Nephron (organoid): ENCODE measurements around the gene SERINC5.

Source experiments
- H3K27ac Mint-ChIP-seq, 3 experiments: 2 replicates each; pipeline ENCODE4 v1.8.0; 2020; ENCODE audit warnings: mixed read lengths in 3 of 3, mild to moderate bottlenecking in 2 of 3, moderate library complexity in 1 of 3
- H3K27me3 Mint-ChIP-seq: 2 replicates; pipeline ENCODE4 v1.8.0; 2021; ENCODE audit warnings: low read depth, mild to moderate bottlenecking, moderate library complexity, mixed read lengths
- H3K36me3 Mint-ChIP-seq: 2 replicates; pipeline ENCODE4 v1.8.0; 2020; ENCODE audit warnings: low read depth, mixed read lengths
- H3K4me1 Mint-ChIP-seq: 2 replicates; pipeline ENCODE4 v1.8.0; 2020; ENCODE audit warnings: mixed read lengths
- H3K4me3 Mint-ChIP-seq, 3 experiments: 2 replicates each; pipeline ENCODE4 v1.8.0; 2020; ENCODE audit warnings: mild to moderate bottlenecking in 3 of 3, mixed read lengths in 3 of 3, moderate library complexity in 2 of 3
- H3K9me3 Mint-ChIP-seq: 2 replicates; pipeline ENCODE4 v1.8.0; 2020; ENCODE audit warnings: mixed read lengths
- CTCF ChIP-seq, 3 experiments: fragments of 200-600 bp; sonication (generic); IDR thresholded peaks; one replicate each; pipeline ENCODE4 v1.5.0; 2021; ENCODE audit warnings: antibody characterized with exemption in 3 of 3; ENCODE audit not compliant: unreplicated experiment in 3 of 3

SERINC5 gene

GRCh38 chr5:80134876-80135275 lies 121.0 kb downstream of the SERINC5 start:
- TF ChIP-seq CTCF (IDR thresholded peaks at IDR 0.05; ENCODE audit: unreplicated experiment in 3 of 3) = no peak
- H3K4me1 Mint-ChIP-seq = peaks cover 12% of the 10 kb centered on the region
- H3K4me3 Mint-ChIP-seq = no peak overlapping the region
- peaks cover 30% of the 10 kb centered on the region for H3K36me3 Mint-ChIP-seq
- peaks cover 9% of the 10 kb centered on the region for H3K9me3 Mint-ChIP-seq
- peak overlapping the region in 1 of 3 experiments; percentile 1 for H3K27ac Mint-ChIP-seq
- peaks cover 6% of the 10 kb centered on the region for H3K27me3 Mint-ChIP-seq

- peaks cover 20% of the 10 kb centered on the region for H3K36me3 Mint-ChIP-seq
- H3K27ac Mint-ChIP-seq = peak overlapping the region; percentile 87 to 94 (median 90)
- H3K27me3 Mint-ChIP-seq = peaks cover 3% of the 10 kb centered on the region
- peaks cover 17% of the 10 kb centered on the region for H3K9me3 Mint-ChIP-seq
- peaks cover 28% of the 10 kb centered on the region for H3K4me1 Mint-ChIP-seq
- H3K4me3 Mint-ChIP-seq = no peak overlapping the region
- no peak for TF ChIP-seq CTCF (IDR thresholded peaks at IDR 0.05; ENCODE audit: unreplicated experiment in 3 of 3)
Observed at GRCh38 chr5:80129146-80129545, 126.7 kb downstream of the SERINC5 start.

GRCh38 chr5:80128141-80128540 lies 127.7 kb downstream of the SERINC5 start:
- TF ChIP-seq CTCF (IDR thresholded peaks at IDR 0.05; ENCODE audit: unreplicated experiment in 3 of 3) = no peak
- peak overlapping the region in 2 of 3 experiments; percentile 4 for H3K4me3 Mint-ChIP-seq
- H3K27me3 Mint-ChIP-seq = peaks cover 3% of the 10 kb centered on the region
- H3K36me3 Mint-ChIP-seq = peaks cover 16% of the 10 kb centered on the region
- peaks cover 28% of the 10 kb centered on the region for H3K4me1 Mint-ChIP-seq
- H3K27ac Mint-ChIP-seq = peak overlapping the region; percentile 87 to 94 (median 90)
- H3K9me3 Mint-ChIP-seq = peaks cover 17% of the 10 kb centered on the region

- Mint-ChIP-seq H3K36me3 (peaks cover 14% of the 10 kb centered on the region), H3K9me3 (peaks cover 16% of the 10 kb centered on the region), H3K27ac (no peak overlapping the region), H3K4me3 (no peak overlapping the region), H3K4me1 (peaks cover 28% of the 10 kb centered on the region), H3K27me3 (peaks cover 5% of the 10 kb centered on the region)
- no peak for TF ChIP-seq CTCF (IDR thresholded peaks at IDR 0.05; ENCODE audit: unreplicated experiment in 3 of 3)
Observed at GRCh38 chr5:80127116-80127552, 128.7 kb downstream of the SERINC5 start.

- Mint-ChIP-seq H3K4me3 (no peak overlapping the region), H3K27me3 (peaks cover 3% of the 10 kb centered on the region), H3K36me3 (peaks cover 14% of the 10 kb centered on the region), H3K4me1 (peaks cover 28% of the 10 kb centered on the region), H3K9me3 (peaks cover 12% of the 10 kb centered on the region), H3K27ac (peak overlapping the region; percentile 19 to 58 (median 57))
- TF ChIP-seq CTCF (IDR thresholded peaks at IDR 0.05; ENCODE audit: unreplicated experiment in 3 of 3) = no peak
Observed at GRCh38 chr5:80125962-80126480, 129.8 kb downstream of the SERINC5 start.
